Stimulated activated CD8-positive, alpha-beta memory T cell treated with anti-CD3 and anti-CD28 coated beads, Interleukin-2, amount 100 ng/mL, for 48 hours (primary cell): ENCODE data around the gene ZNF593.

Experiments
- DNase-seq, 2 donors: peaks; one replicate each; pipeline ENCODE4 v3.0.0-alpha.2; 2020; ENCODE audit warnings: low read depth in 2 of 2

Gene ZNF593

DNA sequence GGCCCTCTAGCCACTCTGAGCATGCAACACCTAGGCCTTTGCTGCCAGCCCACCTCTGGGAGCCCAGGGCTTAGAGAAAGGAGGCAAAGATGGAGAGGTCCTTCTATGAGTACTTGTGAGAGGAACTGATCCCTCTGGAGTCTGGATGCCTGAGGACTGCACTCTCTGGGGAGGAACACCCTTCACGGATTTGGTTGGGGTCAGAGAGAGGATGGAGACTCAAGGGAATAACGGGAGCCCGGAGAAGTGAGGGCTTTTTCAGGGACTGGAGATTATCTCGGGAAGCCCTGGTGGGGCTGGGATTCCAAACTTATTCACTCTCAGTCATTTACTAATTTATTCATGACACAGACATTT, 532 bp upstream of the ZNF593 start:
- DNase-seq: no peak

DNA sequence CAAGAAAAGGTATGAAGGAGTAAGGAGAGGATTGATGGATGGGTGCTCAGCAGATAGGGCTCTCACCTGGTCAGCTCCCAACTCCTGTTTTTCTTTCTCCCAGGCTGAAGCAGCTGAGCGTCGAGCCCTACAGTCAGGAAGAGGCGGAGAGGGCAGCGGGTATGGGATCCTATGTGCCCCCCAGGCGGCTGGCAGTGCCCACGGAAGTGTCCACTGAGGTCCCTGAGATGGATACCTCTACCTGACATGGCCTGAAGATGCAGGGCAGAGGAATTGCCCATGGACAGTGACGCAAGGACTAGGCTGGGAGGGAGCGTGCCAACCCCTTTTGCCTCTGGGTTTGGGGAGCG, 739 bp downstream of the ZNF593 start:
- DNase-seq: no peak

DNA sequence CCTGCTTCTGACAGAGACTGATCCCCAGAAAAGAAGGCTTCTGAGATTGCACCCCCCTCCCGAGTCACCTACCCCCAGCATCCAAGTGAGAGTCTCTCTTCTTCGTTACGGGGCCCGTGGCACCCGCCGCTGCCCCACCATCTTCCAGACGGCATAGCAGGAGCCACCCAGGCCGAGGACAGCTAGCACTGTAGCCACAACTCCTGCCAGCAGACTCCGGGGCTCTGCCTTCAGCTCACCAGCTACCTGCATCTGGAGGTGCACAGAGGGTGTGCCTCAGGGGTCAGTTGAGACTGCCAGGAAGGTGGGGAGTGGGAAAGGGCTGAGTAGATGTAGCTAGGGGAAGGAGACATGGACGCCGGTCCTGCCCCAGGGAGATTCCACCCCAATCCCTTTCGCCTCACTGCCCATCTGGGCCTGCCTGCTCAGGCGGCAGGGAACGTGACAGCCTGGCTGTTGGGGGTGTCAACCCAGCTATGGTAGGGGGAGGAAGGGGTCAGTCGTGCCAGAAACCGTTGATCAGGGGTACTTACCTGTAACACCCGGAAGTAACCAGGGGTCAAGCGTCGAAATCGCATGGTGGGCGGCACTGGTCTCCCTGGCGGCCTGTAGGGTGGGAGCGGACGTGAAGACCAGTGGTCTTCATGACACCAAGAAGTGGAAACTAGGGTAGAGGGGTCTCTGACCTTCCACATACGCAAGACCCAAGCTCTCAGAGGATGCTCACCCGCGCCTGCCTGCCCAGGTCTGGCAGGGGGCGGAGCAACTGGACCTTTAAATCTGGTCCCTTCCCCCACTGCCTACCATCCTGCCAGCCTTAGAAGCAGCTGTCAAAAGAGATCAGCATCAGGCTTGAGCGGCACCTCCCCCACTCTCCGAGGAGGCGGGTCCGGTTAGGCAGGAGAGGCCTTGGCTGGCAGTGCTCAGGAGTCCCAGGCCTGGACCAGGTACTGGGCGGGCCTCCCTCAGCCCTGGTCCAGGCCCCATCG, 1.7 kb downstream of the ZNF593 start, which contains the start of gene ZNF593OS:
TSS of gene ZNF593OS (minus strand) at position 749 of the 989 bp plus-strand sequence. CDS start at position 578, 171 bp downstream.
- no peak for DNase-seq

DNA sequence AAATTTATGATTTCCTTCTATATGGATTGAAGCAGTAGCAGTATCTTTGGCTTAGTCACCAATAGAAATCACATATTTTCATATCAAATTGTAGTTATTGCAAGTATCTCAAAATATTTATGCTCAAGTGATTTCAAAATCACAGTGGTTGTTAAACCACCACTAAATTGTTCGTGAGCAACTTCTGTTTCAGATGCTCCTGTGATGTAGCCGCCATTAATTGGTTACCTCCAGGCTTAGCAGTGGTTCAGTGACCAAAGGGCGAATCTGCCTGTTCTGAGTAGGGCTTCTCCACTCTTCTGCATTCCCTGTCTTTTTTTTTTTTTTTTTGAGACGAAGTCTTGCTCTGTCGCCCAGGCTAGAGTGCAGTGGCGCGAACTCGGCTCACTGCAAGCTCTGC, 5.6 kb downstream of the ZNF593 start:
- no peak for DNase-seq

DNA sequence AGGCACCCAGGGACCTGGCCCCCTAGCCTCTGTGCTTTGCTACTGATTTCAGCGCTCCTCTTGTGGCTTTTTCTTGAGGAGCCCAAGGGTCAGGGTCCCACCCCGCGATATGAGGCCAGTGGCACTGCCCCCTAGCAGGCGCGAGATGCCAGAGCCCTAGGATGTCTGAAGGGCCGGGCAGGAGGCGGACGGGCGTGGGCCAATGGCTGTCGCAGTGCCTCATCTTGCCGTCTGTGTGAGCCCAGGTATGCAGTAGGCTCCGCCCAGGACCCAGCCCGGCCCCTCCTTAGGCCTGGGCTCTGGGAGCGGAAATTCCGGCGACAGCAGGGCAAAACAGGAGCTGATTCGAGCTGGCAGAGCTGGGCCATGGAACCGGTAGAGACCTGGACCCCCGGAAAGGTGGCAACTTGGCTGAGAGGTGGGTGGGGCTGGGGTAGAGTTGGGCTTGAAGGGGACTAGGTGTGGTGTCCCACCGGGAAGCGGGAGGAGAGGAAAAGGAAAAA, 7.5 kb downstream of the ZNF593 start, which contains the start of gene CNKSR1:
TSS of gene CNKSR1 (plus strand) at position 310 of the 503 bp plus-strand sequence. CDS start at position 367, 57 bp downstream.
- DNase-seq: no peak

DNA sequence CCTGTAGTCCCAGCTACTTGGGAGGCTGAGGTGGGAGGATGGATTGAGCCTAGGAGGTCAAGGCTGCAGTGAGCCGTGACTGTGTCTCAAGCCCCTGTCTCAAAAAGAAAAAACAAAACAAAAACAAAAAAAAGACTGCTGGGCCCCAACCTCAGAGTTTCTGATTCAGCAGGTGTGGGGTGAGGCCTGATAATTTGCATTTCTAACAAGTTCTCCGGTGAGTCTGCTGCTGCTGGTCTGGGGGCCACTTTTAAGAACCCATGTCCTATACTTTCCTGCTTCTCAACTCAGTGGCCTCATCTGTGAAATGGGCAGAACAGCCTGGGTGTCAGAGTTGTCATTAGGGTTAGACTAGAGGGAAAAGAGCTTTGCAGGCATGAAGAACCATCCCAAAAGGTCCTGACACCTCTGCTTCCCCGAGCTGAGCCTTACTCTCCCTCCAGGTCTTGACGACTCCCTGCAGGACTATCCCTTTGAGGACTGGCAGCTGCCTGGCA, 10.3 kb downstream of the ZNF593 start:
- no peak for DNase-seq

DNA sequence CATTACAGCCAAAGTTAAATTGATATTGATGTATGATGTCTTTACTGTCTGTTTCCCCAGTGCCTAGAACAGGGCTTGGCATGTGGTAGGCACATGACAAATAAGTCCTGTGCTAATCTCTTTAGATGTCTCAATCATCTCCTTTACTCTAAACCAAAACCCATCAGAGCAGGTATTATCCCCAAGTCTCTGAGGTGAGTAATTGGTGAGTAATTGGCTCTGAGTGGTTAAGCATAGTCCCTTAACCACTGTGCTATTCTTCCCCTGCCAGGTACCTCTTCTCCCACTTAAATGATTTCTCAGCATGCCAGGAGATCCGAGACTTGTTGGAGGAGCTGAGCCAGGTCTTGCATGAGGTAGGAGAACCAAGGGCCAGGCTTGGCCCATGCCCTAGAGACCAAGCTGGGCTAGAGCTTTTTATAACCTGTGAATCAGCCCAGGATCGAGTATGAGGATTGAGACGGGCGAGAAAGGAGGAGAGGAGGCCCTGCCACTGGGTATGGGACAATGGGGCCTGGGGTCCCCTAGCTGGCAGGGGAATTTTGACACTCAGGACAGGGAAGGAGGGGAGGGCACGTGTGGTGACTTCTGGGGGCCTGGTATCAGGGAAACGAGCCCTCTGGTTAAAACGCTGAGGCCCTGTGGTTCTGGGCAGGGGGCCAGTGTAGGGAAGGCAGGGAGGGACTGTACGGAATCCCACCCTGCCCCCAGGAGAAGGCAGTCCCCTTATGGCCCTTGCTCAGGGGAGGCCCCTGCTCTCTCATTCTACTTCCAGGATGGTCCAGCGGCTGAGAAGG, 12.1 kb downstream of the ZNF593 start:
- DNase-seq: no peak

DNA sequence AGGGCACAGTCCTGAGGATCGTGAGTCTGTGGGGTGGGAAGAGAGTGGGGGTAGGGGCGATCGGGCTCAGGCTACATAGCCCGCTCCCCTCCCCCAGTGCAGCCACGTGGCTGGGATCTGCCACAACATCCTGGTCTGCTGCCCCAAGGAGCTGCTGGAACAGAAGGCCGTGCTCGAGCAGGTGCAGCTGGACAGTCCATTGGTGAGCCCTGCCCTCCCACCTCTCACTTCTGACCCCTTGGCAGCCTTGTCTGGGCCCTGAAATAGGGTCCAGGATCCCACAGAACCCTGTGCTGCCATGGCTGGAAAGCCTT, 12.6 kb downstream of the ZNF593 start:
- DNase-seq: no peak

DNA sequence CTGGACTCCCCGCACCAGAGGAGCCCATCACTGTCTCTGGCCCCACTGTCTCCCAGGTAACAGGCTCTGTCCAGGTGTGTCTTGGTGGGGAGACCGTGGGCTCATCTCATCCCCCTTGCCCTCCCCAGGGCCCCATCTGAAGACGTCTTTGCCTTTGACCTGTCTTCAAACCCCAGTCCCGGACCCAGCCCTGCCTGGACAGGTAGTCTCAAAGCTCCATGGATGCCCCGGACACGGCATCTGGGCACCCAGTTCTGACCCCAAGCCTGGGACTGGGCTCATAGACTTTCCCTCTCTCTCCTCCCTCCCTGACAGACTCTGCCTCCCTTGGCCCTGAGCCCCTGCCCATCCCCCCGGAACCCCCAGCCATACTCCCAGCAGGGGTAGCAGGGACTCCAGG, 14.4 kb downstream of the ZNF593 start:
- DNase-seq: no peak

DNA sequence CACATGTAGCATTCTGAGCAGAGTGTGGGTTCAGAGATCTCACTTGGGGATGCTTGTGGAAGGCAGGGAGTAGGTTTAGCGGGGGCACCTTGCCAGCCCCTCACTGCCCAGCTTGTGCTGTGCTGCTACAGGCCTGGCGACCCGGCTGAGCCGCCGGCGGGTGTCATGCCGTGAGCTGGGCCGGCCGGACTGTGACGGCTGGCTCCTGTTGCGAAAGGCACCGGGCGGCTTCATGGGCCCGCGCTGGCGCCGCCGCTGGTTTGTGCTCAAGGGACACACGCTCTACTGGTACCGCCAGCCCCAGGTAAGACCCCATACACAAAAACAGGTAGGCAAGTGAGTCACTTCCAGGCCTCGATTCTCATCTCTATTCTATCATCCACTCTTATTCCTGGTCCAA, 15.2 kb downstream of the ZNF593 start:
- no peak for DNase-seq

DNA sequence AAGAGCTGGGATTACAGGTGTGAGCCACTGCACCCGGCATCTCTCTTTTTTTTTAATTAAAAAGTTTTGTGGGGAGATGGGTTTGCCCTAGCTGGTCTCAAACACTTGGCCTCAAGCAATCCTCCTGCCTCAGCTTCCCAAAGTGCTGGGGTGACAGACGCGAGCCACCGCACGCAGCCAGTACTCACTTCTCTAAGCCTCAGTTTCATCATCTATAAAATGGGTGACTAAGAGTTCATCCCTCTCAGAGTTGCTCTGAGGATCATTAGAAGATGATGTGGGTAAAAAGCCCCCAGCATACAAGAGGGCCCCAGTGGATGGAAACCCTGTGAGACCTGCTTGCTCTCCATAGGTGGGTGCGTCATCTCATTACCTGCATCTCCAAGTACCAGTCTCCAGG, 18.2 kb downstream of the ZNF593 start:
- DNase-seq: no peak

DNA sequence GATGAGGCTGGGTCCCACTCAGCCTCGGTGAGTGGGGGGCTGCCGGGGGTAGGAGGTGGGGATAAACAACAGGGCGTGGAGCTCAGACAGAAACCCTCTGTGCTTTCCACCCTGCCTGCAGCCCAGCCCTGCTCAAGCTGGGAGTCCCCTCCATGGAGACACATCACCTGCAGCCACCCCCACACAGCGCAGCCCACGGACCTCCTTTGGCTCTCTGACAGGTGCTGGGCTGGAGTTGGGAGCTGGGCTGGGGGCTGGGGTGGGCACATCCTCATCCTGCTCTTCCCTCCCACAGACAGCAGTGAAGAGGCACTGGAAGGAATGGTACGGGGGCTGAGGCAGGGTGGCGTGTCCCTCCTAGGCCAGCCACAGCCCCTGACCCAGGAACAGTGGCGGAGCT, 18.8 kb downstream of the ZNF593 start:
- no peak for DNase-seq

DNA sequence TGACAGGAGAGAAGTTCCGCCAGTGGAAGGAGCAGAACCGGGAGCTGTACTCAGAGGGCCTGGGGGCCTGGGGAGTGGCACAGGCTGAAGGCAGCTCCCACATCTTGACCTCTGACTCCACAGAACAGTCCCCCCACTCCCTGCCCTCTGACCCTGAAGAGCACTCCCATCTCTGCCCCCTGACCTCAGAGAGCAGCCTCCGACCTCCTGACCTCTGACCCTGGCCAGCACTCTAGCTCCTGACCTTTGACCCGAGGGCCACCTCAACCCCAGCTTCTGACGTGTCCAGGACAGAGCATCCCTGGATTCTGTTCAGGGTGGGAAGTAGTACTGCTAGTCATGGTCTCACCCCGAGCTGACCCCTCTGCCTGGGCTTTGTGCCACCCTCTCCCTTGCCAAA, 19.6 kb downstream of the ZNF593 start:
- DNase-seq: no peak

DNA sequence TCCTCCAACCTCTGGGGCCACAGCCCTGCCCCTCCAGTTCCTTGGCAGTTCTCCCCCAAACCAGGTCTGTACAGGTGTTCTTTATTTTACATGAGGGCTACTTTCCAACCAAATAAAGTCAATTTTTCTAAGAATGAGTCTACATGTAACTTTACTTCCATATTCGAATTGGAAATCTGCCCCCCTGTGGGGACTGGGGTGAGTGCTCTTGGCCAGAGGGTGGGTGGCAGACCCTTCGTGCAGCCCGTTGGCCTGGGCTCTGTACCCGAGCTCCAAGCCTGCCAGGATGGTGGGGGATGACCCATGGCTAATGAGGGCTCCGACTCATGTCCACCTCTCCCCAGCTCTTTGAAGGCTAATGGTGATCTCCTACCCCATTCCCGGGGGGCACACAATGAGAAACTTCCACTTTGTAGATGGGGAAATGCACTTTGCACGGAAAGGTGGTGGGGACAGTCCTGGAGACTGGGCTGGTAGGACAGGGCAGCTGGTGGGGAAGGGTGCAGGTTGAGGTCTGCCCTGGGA, 20.1 kb downstream of the ZNF593 start:
- no peak for DNase-seq

DNA sequence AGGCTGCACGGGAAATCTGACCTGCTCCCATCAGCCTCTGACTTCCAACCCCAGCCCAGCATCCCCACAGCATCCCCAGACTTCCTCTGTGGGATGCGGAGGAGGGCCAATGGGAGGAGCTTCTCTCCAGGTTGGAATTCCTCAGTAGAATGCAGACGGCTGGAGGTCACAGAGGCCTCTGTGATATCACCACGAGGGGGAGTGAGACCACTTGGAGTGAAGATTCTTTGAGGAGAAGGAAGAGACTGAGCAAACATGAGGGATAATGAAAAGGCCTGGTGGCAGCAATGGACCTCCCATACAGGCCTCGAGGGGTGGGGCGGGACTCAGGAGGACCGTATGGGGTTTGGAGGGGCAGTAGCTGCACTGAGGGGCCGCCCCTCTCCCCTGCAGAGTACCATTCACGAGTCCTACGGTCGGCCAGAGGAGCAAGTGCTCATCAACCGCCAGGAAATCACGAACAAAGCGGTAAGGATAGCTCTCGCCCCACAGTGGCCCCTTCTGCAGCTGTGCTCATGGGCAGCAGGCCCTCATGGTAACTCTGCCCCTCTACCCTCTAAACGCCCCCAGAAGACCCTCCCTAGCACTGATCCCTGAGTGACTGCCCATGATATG, 20.8 kb downstream of the ZNF593 start, which contains the start of gene CATSPER4:
TSS of gene CATSPER4 (plus strand) at position 230 of the 615 bp plus-strand sequence. CDS start at position 256, 26 bp downstream.
- DNase-seq: no peak

DNA sequence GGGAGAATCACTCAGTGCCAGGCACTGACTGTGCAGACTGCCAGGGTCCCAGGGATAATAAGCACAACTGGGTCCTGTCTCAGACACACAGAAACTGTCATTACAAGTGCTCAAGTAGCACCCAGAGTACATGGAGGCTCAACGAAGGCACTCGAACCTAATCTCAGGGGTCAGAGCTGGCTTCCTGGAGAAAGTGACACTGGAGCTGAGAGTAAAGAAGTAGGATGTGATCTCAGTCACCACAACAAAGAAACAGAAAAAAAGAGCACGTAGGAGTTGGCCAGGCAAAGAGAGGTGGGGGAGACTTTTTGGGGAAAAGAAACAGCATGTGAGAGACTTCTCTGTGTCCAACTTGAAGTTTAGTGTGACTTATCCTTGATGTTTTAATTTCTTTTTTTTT, 22.0 kb downstream of the ZNF593 start:
- DNase-seq: no peak

DNA sequence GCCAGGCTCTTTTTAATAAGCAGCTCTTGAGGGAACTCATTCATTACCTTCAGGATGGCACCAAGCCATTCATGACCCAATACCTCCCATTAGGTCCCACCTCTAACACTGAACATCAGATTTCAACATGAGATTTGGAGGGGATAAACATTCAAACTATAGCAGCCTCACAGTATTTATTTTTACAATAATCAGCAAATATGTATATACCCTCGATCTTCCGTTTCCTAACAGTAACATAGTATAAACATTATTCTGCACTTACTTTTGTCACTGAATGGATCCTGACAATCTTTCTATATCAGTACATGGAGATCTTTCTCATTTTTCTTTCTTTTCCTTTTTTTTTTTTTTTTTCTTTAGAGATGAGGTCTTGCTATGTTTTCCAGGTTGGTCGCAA, 26.1 kb downstream of the ZNF593 start:
- no peak for DNase-seq

DNA sequence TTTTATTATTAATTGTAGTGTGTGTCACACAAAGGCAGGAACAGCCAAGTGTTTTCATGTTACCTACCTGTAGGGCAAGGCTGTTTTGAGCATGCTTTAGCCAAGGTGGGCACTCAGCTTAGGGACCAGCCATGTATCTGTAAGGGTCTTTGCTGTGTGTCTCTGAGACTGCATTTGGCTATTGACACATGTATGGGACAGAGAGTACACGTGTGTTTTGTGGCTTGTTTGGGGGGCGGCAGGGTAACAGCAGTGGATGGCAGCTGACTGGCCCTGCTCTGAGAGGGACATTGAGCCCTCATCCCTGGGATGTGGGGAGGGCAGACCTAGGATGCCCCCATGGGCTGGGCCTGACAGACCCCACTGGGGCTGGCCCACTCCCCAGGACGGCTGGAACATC, 27.6 kb downstream of the ZNF593 start:
- no peak for DNase-seq

DNA sequence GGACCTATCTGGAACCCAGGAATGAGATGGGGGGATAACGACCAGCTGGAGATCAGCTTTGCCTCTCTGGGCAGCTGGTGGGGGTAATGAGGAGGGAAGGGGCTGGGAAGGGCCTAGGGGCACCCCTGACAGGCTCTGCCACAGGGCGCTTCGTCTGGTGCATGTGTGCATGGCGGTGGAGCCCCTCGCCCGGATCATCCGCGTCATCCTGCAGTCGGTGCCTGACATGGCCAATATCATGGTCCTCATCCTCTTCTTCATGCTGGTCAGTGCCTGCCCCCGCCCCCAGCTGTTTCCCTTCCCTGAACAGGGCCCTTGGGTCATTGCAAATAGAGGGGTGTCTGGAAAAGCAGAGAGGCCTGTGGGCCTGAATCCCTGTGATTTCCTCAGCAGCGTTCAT, 28.1 kb downstream of the ZNF593 start:
- no peak for DNase-seq

DNA sequence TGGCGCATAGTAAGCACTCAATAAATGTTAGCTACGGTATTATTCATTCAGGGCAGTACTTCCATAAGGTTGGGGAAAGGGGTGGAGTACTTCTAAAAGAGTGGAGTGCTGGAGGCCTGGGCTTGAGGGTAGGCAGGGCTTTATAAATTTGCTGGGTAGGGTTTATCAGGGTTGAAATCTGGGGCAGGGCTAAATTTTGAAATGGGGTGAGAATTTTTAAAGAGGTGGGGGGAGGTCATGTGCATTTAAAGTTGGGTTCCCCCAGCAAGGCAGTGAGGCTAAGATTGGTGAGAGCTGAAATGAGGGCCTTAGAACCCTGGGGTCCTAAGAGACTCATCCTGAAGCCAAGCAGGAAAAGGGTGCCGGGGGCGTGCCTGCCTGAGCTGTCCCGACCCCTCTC, 30.7 kb downstream of the ZNF593 start:
- DNase-seq: no peak

DNA sequence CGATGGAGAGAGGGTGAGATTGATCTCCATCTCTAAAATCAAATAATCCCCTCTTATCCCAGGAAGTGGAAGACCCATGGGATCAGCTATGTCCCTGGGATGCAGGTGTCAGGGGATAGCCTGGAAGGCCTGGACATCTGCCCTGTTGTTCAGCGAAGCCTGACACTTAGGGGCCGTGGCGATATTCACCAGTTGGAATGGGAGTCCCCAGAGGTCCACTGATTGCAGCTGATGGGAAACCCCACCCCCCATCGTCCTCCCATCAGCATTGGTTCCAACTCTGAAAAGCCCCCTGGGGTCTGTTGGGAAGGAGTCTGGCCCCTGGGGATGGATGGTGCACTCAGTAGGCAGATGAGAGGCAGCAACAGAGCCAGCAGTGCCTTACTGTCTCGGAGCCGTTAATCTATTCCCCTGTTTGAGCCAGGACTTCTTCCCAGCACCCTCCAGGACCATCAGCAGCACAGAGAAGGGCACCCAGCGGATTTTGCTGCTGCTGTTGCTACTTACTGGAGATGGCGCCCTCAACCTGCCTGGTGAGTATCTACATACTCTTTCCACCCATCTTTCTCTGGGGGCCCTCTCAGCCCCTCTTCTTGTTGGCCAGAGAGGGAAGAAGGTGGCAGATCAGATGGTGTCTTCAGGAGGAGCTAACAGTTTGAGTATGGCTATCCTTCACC, 34.1 kb downstream of the ZNF593 start:
- DNase-seq: no peak
